GM11168 (cell line): ENCODE results near the gene CAPZB.

Experiments
- in situ Hi-C: fragments of 300-500 bp; cut with MboI; formaldehyde crosslinking; loops from one replicate; pipeline ENCODE4 v1.12.0; 2022; ENCODE audit warnings: low sequenced_read_pairs; ENCODE audit not compliant: unreplicated experiment

The CAPZB gene

GRCh38 chr1:19322481-19322880 lies 162.9 kb downstream of the CAPZB start:
- in situ Hi-C loops: no loop called here

DNA sequence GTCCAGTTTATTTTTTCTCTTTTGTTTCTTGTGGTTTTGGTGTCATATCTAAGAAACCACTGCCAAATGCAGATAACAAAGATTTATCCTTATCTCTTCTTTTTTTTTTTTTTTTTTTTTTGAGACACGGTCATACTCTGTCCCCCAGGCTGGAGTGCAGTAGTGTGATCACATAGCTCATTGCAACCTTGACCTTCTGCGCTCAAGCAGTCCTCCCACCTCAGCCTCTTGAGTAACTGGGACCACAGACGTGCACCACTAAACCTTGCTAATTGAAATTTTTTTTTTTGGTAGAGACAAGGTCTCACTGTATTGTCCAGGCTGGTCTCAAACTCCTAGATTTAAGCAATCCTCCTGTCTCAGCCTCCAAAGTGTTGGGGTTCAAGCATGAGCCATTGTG lies 164.3 kb downstream of the CAPZB start:
- in situ Hi-C loops: no loop called here

DNA sequence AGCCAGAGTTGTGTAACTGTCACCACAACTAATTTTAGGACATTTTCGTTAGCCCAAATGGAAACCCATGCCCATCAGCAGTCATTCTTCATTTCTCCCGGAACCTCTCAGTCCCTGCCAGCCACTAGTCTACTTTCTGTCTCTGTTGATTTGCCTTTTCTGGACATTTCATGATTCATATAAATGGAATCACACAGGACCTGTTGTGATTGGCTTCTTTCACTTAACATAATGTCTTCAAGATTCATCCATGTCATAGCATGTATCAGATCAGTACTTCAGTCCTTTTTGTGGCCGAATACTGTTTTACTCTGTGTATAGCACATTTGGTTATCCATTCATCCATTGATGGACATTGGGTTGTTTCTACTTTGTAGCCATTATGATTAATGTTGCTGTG lies 166.1 kb downstream of the CAPZB start:
- in situ Hi-C loops: no loop called here

DNA sequence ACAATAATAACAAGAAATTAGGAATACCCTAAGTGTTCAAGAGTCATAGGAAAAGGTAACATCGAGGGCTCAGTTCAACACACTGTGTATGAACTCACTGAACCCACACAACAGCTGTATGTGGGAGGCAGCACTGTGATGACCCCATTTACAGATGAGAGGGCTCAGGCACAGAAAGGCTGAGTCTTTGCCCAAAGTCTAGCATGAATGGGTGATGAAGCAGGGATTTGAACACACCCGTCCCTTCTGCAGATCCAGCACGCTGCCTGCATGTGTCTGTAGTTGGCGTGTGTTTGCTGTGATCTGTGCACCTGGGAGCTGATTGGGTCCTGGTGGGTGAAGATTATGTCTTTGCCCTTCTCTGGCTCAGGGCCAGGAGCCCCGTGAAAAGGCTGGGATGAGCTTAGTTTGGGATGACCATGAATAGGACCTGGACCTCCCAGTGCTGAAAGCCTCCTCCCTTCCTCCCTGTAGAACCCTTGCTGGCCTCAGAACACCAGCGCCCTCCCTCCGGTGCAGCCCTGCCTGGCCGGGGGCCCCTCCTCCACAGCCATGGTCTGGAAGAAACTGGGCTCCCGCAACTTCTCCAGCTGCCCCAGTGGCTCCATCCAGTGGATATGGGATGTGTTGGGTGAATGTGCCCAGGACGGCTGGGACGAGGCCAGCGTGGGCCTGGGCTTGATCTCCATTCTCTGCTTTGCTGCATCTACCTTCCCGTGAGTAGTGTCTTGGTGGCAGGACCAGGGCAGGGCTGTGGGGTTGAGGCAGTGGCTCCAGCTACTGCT lies 168.0 kb downstream of the CAPZB start:
- in situ Hi-C loops: no loop called here

DNA sequence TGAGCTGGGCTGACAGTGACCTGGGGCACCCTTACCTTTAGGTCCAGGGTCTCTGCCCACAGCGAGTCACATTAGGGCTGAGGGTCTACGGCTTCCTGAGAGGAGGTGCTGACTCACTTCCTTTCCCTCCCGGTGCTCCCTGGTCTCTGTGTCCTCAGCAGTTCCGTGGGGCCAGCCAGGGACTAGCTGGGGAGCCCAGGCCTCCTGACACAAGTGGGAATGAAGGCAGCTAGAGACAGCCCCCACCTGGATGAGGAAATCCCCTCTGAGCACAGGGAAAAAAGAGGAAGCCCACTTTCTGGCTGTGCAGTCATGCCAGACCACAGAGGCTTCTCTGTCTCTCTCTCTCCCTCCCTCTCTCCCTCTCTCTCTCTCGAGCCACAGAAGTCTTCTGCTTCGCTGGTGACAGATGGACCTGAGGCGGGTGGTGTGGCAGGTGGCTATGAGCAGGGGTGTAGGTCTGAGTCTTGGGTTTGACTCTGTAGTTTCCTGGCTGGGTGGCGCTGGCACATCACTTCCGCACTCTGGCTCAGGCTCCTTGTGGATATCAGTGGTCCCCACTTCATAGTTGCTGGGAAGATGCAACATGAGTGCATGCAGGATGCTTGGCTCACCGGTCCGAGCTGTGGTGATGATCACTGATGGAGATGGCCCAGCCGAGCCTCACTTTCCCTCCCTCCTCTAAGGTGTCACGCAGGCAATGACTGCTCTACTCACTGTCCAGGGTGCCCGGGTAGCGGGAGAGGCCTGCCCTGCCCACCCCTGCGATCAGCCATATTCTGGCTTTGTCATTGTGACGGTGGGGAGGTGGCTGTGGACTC lies 169.8 kb downstream of the CAPZB start:
- in situ Hi-C loops: no loop called here

- in situ Hi-C loops: no loop called here
Observed at GRCh38 chr1:19313961-19314882, 171.1 kb downstream of the CAPZB start.

GRCh38 chr1:19313636-19313959 lies 171.7 kb downstream of the CAPZB start:
- in situ Hi-C loops: no loop called here

- in situ Hi-C loops: no loop called here
Observed at GRCh38 chr1:19312782-19313635, 172.3 kb downstream of the CAPZB start.

GRCh38 chr1:19311931-19312781 lies 173.2 kb downstream of the CAPZB start, which contains the start of the genes AKR7A2 and SLC66A1:
Gene AKR7A2, minus strand, starts transcription at chr1:19312144. Its CDS starts 20 bp downstream, at chr1:19312124.
Gene SLC66A1, plus strand, starts transcription at chr1:19312326. Its CDS starts 5,352 bp downstream, at chr1:19317678.
- in situ Hi-C loops: no loop called here

DNA sequence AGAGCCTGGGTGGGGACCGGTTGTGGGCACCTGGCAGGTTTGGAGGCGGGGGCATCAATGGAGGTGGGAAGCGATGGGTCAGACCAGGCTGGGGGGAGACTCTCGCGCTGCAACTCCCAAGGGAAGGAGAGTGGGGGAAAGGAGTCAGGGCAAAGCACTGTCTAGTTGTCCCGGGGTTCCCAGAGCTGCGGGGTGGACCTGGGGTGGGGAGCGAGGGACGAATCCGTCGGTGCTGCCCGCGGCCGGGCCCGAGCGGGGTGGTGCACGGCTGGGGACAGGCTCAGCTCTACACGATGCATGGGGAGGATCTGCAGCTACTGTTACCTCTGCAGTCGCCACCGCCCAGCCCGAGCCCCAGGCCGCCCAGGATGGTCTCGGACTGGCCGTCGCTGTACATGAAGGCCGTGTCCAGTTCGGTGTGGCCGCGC lies 173.8 kb downstream of the CAPZB start:
- in situ Hi-C loops: no loop called here

- in situ Hi-C loops: no loop called here
Observed at GRCh38 chr1:19310720-19311502, 174.4 kb downstream of the CAPZB start.

DNA sequence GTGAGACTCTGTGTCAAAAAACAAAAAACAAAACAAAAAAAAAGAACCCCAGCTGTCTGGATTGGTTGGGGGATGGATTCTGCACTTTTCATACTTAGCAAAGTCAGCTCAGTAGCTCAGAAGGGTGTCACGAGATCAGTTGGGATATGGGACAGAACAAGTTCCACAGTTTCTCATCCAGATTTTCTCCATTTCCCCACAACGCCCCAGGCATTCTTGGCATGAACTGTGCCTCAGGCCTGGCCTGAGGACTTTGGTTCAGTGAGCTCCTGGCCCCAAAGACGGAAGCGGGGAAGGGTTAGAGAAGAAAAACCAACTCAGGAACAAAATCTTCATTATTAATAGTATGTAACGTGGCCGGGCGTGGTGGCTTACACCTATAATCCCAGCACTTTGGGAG lies 175.3 kb downstream of the CAPZB start:
- in situ Hi-C loops: no loop called here

GRCh38 chr1:19309123-19309813 lies 176.1 kb downstream of the CAPZB start:
- in situ Hi-C loops: no loop called here

GRCh38 chr1:19308509-19308907 lies 176.8 kb downstream of the CAPZB start:
- in situ Hi-C loops: no loop called here

DNA sequence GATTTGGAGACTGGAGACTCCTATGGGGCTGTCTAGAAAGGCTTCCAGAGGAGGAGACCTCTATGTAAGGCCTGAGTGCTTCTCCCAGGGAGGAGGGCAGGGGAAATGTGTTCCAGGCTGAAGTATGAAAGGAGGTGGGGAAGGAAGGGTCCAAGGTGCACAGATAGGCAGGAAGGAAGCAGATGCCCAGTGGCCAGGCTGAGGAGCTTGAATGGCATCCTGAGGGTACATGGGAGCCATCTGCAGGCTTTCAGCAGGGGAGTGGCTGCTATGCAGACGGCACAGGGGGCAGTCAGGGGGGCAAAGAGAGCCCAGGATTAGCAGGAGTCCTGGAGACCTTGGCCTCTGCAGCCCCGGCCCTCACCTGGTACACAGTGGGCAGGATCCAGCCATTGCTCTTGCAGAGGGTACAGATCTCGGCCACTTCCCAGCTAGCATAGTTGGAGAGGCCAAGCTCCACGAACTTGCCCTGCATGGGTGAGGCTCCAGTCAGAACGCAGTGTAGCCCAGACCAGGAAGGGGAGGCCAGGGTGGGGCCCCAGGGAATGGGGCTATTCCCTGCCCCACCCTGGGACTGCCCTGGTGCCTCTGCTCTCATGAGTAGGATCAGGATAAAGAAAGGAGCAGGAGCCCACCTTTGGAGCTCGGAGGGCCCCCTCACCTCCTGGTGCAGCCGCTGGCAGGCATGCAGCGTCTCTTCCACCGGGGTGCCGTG lies 177.4 kb downstream of the CAPZB start:
- in situ Hi-C loops: no loop called here

DNA sequence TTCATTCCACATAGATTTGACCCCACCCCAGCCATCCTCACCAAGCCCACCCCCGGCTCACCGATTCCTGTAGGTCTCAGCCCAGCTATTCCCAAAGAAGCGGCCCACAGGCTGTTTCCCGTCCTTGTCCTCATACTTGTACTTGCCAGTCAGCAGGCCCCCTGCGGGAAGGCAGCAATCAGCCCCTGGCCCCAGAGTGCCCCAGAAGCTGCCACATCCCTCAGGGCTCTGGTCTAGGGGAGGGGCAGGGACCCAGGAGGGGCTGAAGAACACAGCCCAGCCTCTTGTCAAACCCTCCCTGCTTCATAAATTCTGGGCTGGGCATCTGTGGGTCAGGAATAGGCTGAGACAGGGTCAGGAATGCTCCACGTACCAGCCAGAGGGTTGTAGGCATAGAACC lies 178.4 kb downstream of the CAPZB start:
- in situ Hi-C loops: no loop called here

DNA sequence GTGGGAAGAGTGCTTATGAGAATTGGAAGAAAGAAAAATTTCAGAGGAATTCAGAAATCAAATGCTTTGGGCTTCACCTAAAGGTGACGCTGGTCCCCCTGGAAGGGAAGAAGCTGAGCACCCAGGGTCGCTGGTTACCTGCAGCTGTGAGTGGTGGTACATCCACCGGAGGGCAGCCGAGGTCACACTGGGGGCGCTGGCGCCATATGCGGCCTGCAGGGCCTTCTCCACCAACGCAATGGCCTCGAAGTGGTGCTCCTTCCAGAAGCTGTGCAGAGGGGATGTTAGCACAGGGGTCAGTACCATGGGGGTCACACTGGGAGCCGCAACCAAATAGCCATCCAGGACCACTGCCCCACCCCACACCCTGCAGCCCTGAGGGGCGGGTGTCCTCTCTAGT lies 179.5 kb downstream of the CAPZB start:
- in situ Hi-C loops: no loop called here
